Activated naive CD4-positive, alpha-beta T cell treated with anti-CD3 and anti-CD28 coated beads for 36 hours (primary cell): ENCODE measurements around the gene RASD2. TPM values are rescaled to one million over a fixed set of nuclear protein-coding genes. Genes with fewer than 3 reads are reported as not detected.

Source experiments
- CTCF ChIA-PET: fragments of 350-600 bp; sonication (Branson Sonifier 250); formaldehyde crosslinking; loops from one replicate; lab custom pipeline; 2021; ENCODE audit warnings: antibody characterized with exemption; lab: Charles Lee
- DNase-seq: peaks from one replicate; pipeline ENCODE4 v3.0.0-alpha.2; 2020
- H3K27ac Mint-ChIP-seq: one replicate; pipeline ENCODE4 v1.8.0; 2021; ENCODE audit warnings: mild to moderate bottlenecking, mixed read lengths
- H3K27me3 Mint-ChIP-seq: one replicate; pipeline ENCODE4 v1.8.0; 2021; ENCODE audit warnings: low read depth, mixed read lengths
- H3K36me3 Mint-ChIP-seq: one replicate; pipeline ENCODE4 v1.8.0; 2021; ENCODE audit warnings: low read depth, mixed read lengths
- H3K4me1 Mint-ChIP-seq: one replicate; pipeline ENCODE4 v1.8.0; 2021; ENCODE audit warnings: low read depth, mixed read lengths
- H3K4me3 Mint-ChIP-seq: one replicate; pipeline ENCODE4 v1.8.0; 2021; ENCODE audit warnings: mild to moderate bottlenecking, moderate library complexity, mixed read lengths
- H3K9me3 Mint-ChIP-seq: one replicate; pipeline ENCODE4 v1.8.0; 2021; ENCODE audit warnings: mixed read lengths
- intact Hi-C: fragments of 100-400 bp; cut with micrococcal nuclease; formaldehyde crosslinking; loops from one replicate; pipeline ENCODE4 v1.15.1; 2023
- total RNA-seq, 2 experiments: library from RNA; stranded (reverse); gene quantifications; one replicate each; pipeline ENCODE4 v1.2.3, GENCODE V29; 2021

The RASD2 gene
- total RNA-seq, 2 experiments from 2014 or later: not detected

- Mint-ChIP-seq H3K4me1 (peaks cover 2% of the 10 kb centered on the region), H3K36me3 (no peaks in the 10 kb centered on the region), H3K4me3 (no peak overlapping the region), H3K27ac (no peak overlapping the region), H3K9me3 (no peaks in the 10 kb centered on the region), H3K27me3 (no peaks in the 10 kb centered on the region)
- intact Hi-C loops: no loop called here
- CTCF ChIA-PET: no interaction called here
- DNase-seq: no peak
Measured at GRCh38 chr22:35558719-35559118, 18.1 kb downstream of the RASD2 start.

- intact Hi-C loops: no loop called here
- Mint-ChIP-seq H3K27ac (no peak overlapping the region), H3K4me1 (no peaks in the 10 kb centered on the region), H3K4me3 (no peak overlapping the region), H3K9me3 (no peaks in the 10 kb centered on the region), H3K36me3 (no peaks in the 10 kb centered on the region), H3K27me3 (no peaks in the 10 kb centered on the region)
- CTCF ChIA-PET: no interaction called here
- DNase-seq: no peak
Measured at GRCh38 chr22:35559354-35560005, 18.8 kb downstream of the RASD2 start.

GRCh38 chr22:35560366-35560765 is 19.7 kb downstream of the RASD2 start:
- Mint-ChIP-seq H3K36me3 (no peaks in the 10 kb centered on the region), H3K27me3 (no peaks in the 10 kb centered on the region), H3K4me3 (no peak overlapping the region), H3K4me1 (no peaks in the 10 kb centered on the region), H3K27ac (no peak overlapping the region), H3K9me3 (no peaks in the 10 kb centered on the region)
- CTCF ChIA-PET: interaction anchor here (1.2 kb wide), 1 partner anchor 23 kb away, joined by 4 read pairs; no protein-coding TSS in a partner anchor
- no peak for DNase-seq
- intact Hi-C loops: no loop called here

DNA sequence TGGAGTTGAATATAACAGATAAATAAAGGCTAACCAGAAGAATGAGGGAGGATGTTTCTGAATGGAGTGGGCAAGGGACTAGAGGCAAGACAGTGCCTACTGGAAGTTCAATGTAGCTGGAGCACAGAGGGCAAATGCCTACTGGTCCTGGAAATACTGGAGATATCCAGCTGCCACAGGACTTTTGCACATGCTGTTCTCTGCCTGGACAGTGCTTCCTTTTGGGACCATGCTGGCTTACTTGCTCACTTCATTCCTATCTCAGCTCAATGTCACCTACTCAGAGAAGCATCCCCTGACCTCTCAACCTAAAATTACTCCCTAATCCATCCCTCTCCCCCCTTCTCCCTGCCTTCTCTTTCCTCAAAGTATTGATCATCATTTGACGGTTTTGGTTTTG is 20.2 kb downstream of the RASD2 start:
- Mint-ChIP-seq H3K27ac (no peak overlapping the region), H3K9me3 (no peaks in the 10 kb centered on the region), H3K27me3 (no peaks in the 10 kb centered on the region), H3K4me3 (no peak overlapping the region), H3K4me1 (no peaks in the 10 kb centered on the region), H3K36me3 (no peaks in the 10 kb centered on the region)
- CTCF ChIA-PET: interaction anchor here (1.2 kb wide), 1 partner anchor 23 kb away, joined by 4 read pairs; no protein-coding TSS in a partner anchor
- no peak for DNase-seq
- intact Hi-C loops: no loop called here

- DNase-seq: no peak
- Mint-ChIP-seq H3K36me3 (no peaks in the 10 kb centered on the region), H3K4me1 (no peaks in the 10 kb centered on the region), H3K27ac (no peak overlapping the region), H3K4me3 (no peak overlapping the region), H3K9me3 (no peaks in the 10 kb centered on the region), H3K27me3 (no peaks in the 10 kb centered on the region)
- CTCF ChIA-PET: no interaction called here
- intact Hi-C loops: no loop called here
Measured at GRCh38 chr22:35561796-35562526, 21.3 kb downstream of the RASD2 start.

DNA sequence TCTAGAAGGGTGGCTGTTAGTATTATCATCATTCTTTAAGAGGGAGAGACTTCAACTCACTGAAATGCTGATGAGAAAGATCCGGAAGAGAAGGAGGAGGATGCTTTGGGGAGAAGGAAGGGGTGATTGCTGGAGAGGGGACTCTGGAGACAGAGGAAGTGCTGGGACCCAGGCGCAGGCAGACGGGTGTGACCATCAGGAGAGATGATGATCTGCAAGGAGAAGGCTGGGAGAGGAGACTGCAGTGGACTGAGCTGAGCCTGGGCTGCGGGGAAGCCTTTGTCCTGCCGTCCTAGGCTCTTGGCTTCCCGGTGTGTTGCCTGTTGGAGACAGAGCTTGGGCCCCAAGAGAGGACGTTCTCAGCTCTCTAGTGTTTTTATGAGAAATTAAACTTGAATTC is 22.6 kb downstream of the RASD2 start:
- Mint-ChIP-seq H3K27me3 (no peaks in the 10 kb centered on the region), H3K4me1 (no peaks in the 10 kb centered on the region), H3K36me3 (no peaks in the 10 kb centered on the region)

GRCh38 chr22:35564975-35565867 is 24.6 kb downstream of the RASD2 start:
- H3K36me3 Mint-ChIP-seq: no peaks in the 10 kb centered on the region

More for the DNA sequence above, 22.6 kb downstream of the RASD2 start:
- CTCF ChIA-PET: no interaction called here
- Mint-ChIP-seq H3K4me3 (no peak overlapping the region), H3K27ac (no peak overlapping the region), H3K9me3 (no peaks in the 10 kb centered on the region)
- intact Hi-C loops: no loop called here
- DNase-seq: no peak

GRCh38 chr22:35567351-35568141 is 26.9 kb downstream of the RASD2 start:
- intact Hi-C loops: no loop called here
- H3K9me3 Mint-ChIP-seq: no peaks in the 10 kb centered on the region
- H3K36me3 Mint-ChIP-seq: no peaks in the 10 kb centered on the region
- CTCF ChIA-PET: interaction anchor here (0.6 kb wide), 1 partner anchor 373 kb away, joined by 3 read pairs; no protein-coding TSS in a partner anchor
- no peak for DNase-seq
- H3K27me3 Mint-ChIP-seq: no peaks in the 10 kb centered on the region
- no peak overlapping the region for H3K27ac Mint-ChIP-seq
- H3K4me3 Mint-ChIP-seq: no peak overlapping the region
- H3K4me1 Mint-ChIP-seq: no peaks in the 10 kb centered on the region

More at GRCh38 chr22:35564975-35565867, 24.6 kb downstream of the RASD2 start:
- H3K9me3 Mint-ChIP-seq: no peaks in the 10 kb centered on the region
- CTCF ChIA-PET: interaction anchor here (0.6 kb wide), 2 partner anchors 74 to 334 kb away, joined by 3 to 4 read pairs; no protein-coding TSS in a partner anchor
- no peak overlapping the region for H3K4me3 Mint-ChIP-seq
- H3K27me3 Mint-ChIP-seq: no peaks in the 10 kb centered on the region
- H3K4me1 Mint-ChIP-seq: no peaks in the 10 kb centered on the region
- intact Hi-C loops: no loop called here
- H3K27ac Mint-ChIP-seq: no peak overlapping the region
- DNase-seq: no peak

GRCh38 chr22:35568751-35569739 is 28.4 kb downstream of the RASD2 start:
- CTCF ChIA-PET: interaction anchor here (0.6 kb wide), 1 partner anchor 99 kb away, joined by 5 read pairs; no protein-coding TSS in a partner anchor
- Mint-ChIP-seq H3K27me3 (no peaks in the 10 kb centered on the region), H3K36me3 (no peaks in the 10 kb centered on the region), H3K27ac (no peak overlapping the region), H3K4me3 (no peak overlapping the region), H3K9me3 (no peaks in the 10 kb centered on the region), H3K4me1 (no peaks in the 10 kb centered on the region)
- intact Hi-C loops: no loop called here
- no peak for DNase-seq

DNA sequence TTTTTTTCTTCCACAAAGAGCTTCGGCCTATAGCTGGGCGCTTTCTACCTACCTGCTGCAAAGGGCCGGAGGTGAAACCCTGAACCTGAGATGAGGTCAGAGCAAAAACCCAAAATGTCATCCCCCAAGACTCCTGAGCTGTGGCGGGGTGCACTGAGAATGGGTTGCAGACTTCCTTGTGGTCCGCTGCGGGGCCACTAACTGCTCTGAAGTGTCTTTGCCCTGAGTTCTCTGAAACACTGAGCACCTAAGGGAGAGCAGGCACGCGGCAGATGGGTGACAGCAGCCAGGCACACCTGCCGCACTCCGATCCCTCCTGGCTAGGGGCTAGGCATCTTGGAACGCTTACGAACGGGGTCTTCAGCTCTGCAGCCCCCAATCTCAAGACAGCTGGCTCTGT is 29.3 kb downstream of the RASD2 start:
- Mint-ChIP-seq H3K4me1 (no peaks in the 10 kb centered on the region), H3K27ac (no peak overlapping the region), H3K9me3 (no peaks in the 10 kb centered on the region), H3K4me3 (no peak overlapping the region), H3K27me3 (peaks cover 3% of the 10 kb centered on the region), H3K36me3 (no peaks in the 10 kb centered on the region)
- intact Hi-C loops: no loop called here
- CTCF ChIA-PET: no interaction called here
- DNase-seq: no peak
